ENCODE data around the gene GRK5.
A peak's percentile ranks its signal among the peaks of the same experiment; 100 is the strongest.

The GRK5 gene

GRCh38 chr10:119454990-119455389, 247.6 kb downstream of the GRK5 start:
- H2BK12ac ChIP-seq (ENCODE audit: low read length), result no peak overlapping the region
- H3K27ac ChIP-seq (replicated peaks; ENCODE audit: low read length), result no peak overlapping the region
- no peak overlapping the region for H3K4ac ChIP-seq (ENCODE audit: low read length)
- H3K79me1 ChIP-seq (ENCODE audit: low read depth, low read length), result no peaks in the 10 kb centered on the region
- H2AK5ac ChIP-seq (ENCODE audit: low read depth, low read length), result no peak overlapping the region
- no peaks in the 10 kb centered on the region for H3K27me3 ChIP-seq (ENCODE audit: control insufficient read depth in 3 of 3, insufficient read depth in 3 of 3, low read depth in 1 of 3, low read length in 3 of 3)
- no peak overlapping the region for H3K18ac ChIP-seq (ENCODE audit: low read length)
- no peak overlapping the region for H2AFZ ChIP-seq (ENCODE audit: low read length)
- no peak overlapping the region for H3K4me2 ChIP-seq (ENCODE audit: insufficient read depth, low read length, poor library complexity, severe bottlenecking)
- no peak overlapping the region for H4K91ac ChIP-seq (ENCODE audit: low read depth, low read length, poor library complexity)
- H3K36me3 ChIP-seq (replicated peaks in 1 of 2; ENCODE audit: control insufficient read depth in 2 of 2, insufficient read depth in 2 of 2, low read length in 2 of 2), result peaks cover 0 to 2% of the 10 kb centered on the region in 2 donors
- DNase-seq (ENCODE audit: low spot score), result no peak
- H3K4me3 ChIP-seq (ENCODE audit: low read length in 2 of 2), result no peak overlapping the region
- no peak overlapping the region for H2BK5ac ChIP-seq (ENCODE audit: low read length)
- H3K14ac ChIP-seq (ENCODE audit: low read length), result no peak overlapping the region
- WGBS, 2 donors (ENCODE audit: extremely low coverage in 2 of 2, insufficient read length in 2 of 2, insufficient replicate concordance in 1 of 2), result no CpG with 5 or more reads among the region's 18 CpGs
- no peak overlapping the region for H2BK15ac ChIP-seq (ENCODE audit: low read length)
- H3K9ac ChIP-seq (ENCODE audit: low read depth, low read length, poor library complexity), result no peak overlapping the region
- peaks cover 0 to 9% of the 10 kb centered on the region in 2 donors for H3K4me1 ChIP-seq (ENCODE audit: control insufficient read depth in 2 of 2, insufficient read depth in 1 of 2, low read depth in 1 of 2, low read length in 2 of 2)
- H2BK120ac ChIP-seq (ENCODE audit: low read depth, low read length), result no peak overlapping the region
- no peaks in the 10 kb centered on the region for H3K9me3 ChIP-seq (replicated peaks in 1 of 2; ENCODE audit: control insufficient read depth in 2 of 2, insufficient read depth in 1 of 2, low read depth in 1 of 2, low read length in 2 of 2)
- H4K8ac ChIP-seq (ENCODE audit: low read depth, low read length), result no peak overlapping the region
- H3K23ac ChIP-seq (ENCODE audit: low read depth, low read length, poor library complexity), result no peak overlapping the region

- Histone ChIP-seq H3K4ac (ENCODE audit: low read length) (no peak overlapping the region), H3K27me3 (ENCODE audit: control insufficient read depth in 3 of 3, insufficient read depth in 3 of 3, low read depth in 1 of 3, low read length in 3 of 3) (no peaks in the 10 kb centered on the region), H3K79me1 (ENCODE audit: low read depth, low read length) (no peaks in the 10 kb centered on the region), H3K4me1 (ENCODE audit: control insufficient read depth in 2 of 2, insufficient read depth in 1 of 2, low read depth in 1 of 2, low read length in 2 of 2) (peaks cover 0 to 6% of the 10 kb centered on the region in 2 donors), H2AFZ (ENCODE audit: low read length) (no peak overlapping the region), H3K9ac (ENCODE audit: low read depth, low read length, poor library complexity) (no peak overlapping the region), H2BK5ac (ENCODE audit: low read length) (no peak overlapping the region), H4K91ac (ENCODE audit: low read depth, low read length, poor library complexity) (no peak overlapping the region), H3K9me3 (replicated peaks in 1 of 2; ENCODE audit: control insufficient read depth in 2 of 2, insufficient read depth in 1 of 2, low read depth in 1 of 2, low read length in 2 of 2) (no peaks in the 10 kb centered on the region), H3K18ac (ENCODE audit: low read length) (no peak overlapping the region), H3K27ac (replicated peaks; ENCODE audit: low read length) (no peak overlapping the region), H2BK15ac (ENCODE audit: low read length) (peak overlapping the region; percentile 15), H2AK5ac (ENCODE audit: low read depth, low read length) (peak overlapping the region; percentile 51), H3K4me3 (ENCODE audit: low read length in 2 of 2) (no peak overlapping the region), H3K14ac (ENCODE audit: low read length) (no peak overlapping the region), H3K4me2 (ENCODE audit: insufficient read depth, low read length, poor library complexity, severe bottlenecking) (no peak overlapping the region), H3K23ac (ENCODE audit: low read depth, low read length, poor library complexity) (no peak overlapping the region), H3K36me3 (replicated peaks in 1 of 2; ENCODE audit: control insufficient read depth in 2 of 2, insufficient read depth in 2 of 2, low read length in 2 of 2) (peaks cover 0 to 2% of the 10 kb centered on the region in 2 donors), H2BK12ac (ENCODE audit: low read length) (no peak overlapping the region), H2BK120ac (ENCODE audit: low read depth, low read length) (no peak overlapping the region), H4K8ac (ENCODE audit: low read depth, low read length) (no peak overlapping the region)
- DNase-seq (ENCODE audit: low spot score), result no peak
- no CpG with 5 or more reads among the region's 23 CpGs for WGBS, 2 donors (ENCODE audit: extremely low coverage in 2 of 2, insufficient read length in 2 of 2, insufficient replicate concordance in 1 of 2)
These were observed 248.5 kb downstream of the GRK5 start for GRCh38 chr10:119455609-119456434.

DNA sequence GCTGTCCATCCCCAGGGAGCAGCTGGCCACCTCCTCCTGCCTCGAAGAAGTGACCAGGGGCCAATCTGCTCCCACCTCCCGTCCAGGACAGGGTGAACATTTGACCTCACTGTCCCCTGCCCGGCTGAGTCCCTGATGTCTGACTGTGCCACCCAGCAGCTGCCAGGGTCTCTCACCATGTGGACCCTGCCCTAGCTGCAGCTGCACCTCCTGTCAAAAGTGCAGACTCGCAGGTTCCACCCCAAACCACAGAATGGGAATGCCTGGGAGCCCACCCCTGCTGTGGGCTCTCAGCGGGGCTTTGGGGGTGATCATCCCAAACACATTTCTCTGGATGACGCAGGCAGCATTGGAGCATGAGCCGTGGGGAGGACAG, 249.1 kb downstream of the GRK5 start:
- Histone ChIP-seq H3K4me1 (ENCODE audit: control insufficient read depth in 2 of 2, insufficient read depth in 1 of 2, low read depth in 1 of 2, low read length in 2 of 2) (peaks cover 0 to 6% of the 10 kb centered on the region in 2 donors), H2AFZ (ENCODE audit: low read length) (no peak overlapping the region), H3K23ac (ENCODE audit: low read depth, low read length, poor library complexity) (peak overlapping the region; percentile 86), H3K14ac (ENCODE audit: low read length) (no peak overlapping the region), H3K4ac (ENCODE audit: low read length) (no peak overlapping the region), H2BK120ac (ENCODE audit: low read depth, low read length) (no peak overlapping the region), H2BK5ac (ENCODE audit: low read length) (no peak overlapping the region), H2BK12ac (ENCODE audit: low read length) (no peak overlapping the region), H3K4me3 (ENCODE audit: low read length in 2 of 2) (no peak overlapping the region), H2AK5ac (ENCODE audit: low read depth, low read length) (peak overlapping the region; percentile 51), H3K27ac (replicated peaks; ENCODE audit: low read length) (no peak overlapping the region), H2BK15ac (ENCODE audit: low read length) (peak overlapping the region; percentile 15), H4K91ac (ENCODE audit: low read depth, low read length, poor library complexity) (no peak overlapping the region), H3K9ac (ENCODE audit: low read depth, low read length, poor library complexity) (no peak overlapping the region), H3K9me3 (replicated peaks in 1 of 2; ENCODE audit: control insufficient read depth in 2 of 2, insufficient read depth in 1 of 2, low read depth in 1 of 2, low read length in 2 of 2) (no peaks in the 10 kb centered on the region), H3K4me2 (ENCODE audit: insufficient read depth, low read length, poor library complexity, severe bottlenecking) (no peak overlapping the region), H3K27me3 (ENCODE audit: control insufficient read depth in 3 of 3, insufficient read depth in 3 of 3, low read depth in 1 of 3, low read length in 3 of 3) (no peaks in the 10 kb centered on the region), H3K79me1 (ENCODE audit: low read depth, low read length) (no peaks in the 10 kb centered on the region), H3K18ac (ENCODE audit: low read length) (peak overlapping the region; percentile 25), H4K8ac (ENCODE audit: low read depth, low read length) (no peak overlapping the region), H3K36me3 (replicated peaks in 1 of 2; ENCODE audit: control insufficient read depth in 2 of 2, insufficient read depth in 2 of 2, low read length in 2 of 2) (peaks cover 0 to 2% of the 10 kb centered on the region in 2 donors)
- WGBS, 2 donors (ENCODE audit: extremely low coverage in 2 of 2, insufficient read length in 2 of 2, insufficient replicate concordance in 1 of 2), result no CpG with 5 or more reads among the region's 7 CpGs
- DNase-seq (ENCODE audit: low spot score), result no peak

DNA sequence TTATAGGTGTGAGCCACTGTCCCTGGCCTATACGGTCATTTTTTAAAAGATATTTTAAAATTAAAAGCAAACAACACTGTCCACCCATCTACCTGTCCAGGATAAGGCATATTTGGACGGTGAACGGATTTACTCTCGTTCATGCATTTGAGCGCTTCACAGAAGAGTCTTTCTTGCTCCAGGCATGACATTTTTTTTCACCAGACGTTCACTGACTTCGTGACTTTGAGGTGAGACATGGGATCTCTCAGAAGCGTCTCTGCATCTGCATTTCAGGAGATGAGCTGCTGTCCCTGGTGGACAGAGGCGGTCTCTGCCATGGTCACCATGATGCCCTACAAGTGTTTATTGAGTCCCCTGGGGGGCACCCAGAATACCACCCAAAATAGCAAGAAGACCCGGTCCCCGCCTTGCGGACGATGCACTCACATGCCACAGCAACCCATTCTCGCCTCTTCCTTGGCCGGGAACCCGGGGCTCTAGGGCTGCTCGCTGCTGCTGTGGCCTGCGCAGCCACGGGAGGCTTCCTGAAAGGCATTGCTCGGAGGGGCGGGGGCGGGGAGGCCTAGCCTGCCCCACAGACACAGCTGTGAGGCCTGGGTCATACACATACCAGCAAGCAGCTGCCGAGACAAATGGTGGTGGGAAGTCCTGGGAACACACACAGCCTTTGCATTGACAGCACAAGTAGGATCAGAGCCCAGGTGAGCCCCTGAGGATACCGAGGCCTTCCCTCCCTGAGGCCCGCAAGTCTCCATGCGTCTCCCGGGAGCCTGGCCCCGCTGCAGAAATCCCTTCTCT, 250.8 kb downstream of the GRK5 start:
- Histone ChIP-seq H2AFZ (ENCODE audit: low read length) (no peak overlapping the region), H2AK5ac (ENCODE audit: low read depth, low read length) (no peak overlapping the region), H3K4me1 (ENCODE audit: control insufficient read depth in 2 of 2, insufficient read depth in 1 of 2, low read depth in 1 of 2, low read length in 2 of 2) (peaks cover 0 to 6% of the 10 kb centered on the region in 2 donors)

More for the DNA sequence above, 250.8 kb downstream of the GRK5 start:
- Histone ChIP-seq H2BK120ac (ENCODE audit: low read depth, low read length) (peak overlapping the region; percentile 6), H3K18ac (ENCODE audit: low read length) (peak overlapping the region; percentile 45), H3K79me1 (ENCODE audit: low read depth, low read length) (no peaks in the 10 kb centered on the region), H3K9ac (ENCODE audit: low read depth, low read length, poor library complexity) (peak overlapping the region; percentile 50), H3K4me2 (ENCODE audit: insufficient read depth, low read length, poor library complexity, severe bottlenecking) (no peak overlapping the region), H3K27ac (replicated peaks; ENCODE audit: low read length) (no peak overlapping the region), H3K36me3 (replicated peaks in 1 of 2; ENCODE audit: control insufficient read depth in 2 of 2, insufficient read depth in 2 of 2, low read length in 2 of 2) (peaks cover 0 to 2% of the 10 kb centered on the region in 2 donors), H3K27me3 (ENCODE audit: control insufficient read depth in 3 of 3, insufficient read depth in 3 of 3, low read depth in 1 of 3, low read length in 3 of 3) (no peaks in the 10 kb centered on the region), H4K8ac (ENCODE audit: low read depth, low read length) (no peak overlapping the region), H4K91ac (ENCODE audit: low read depth, low read length, poor library complexity) (no peak overlapping the region), H3K23ac (ENCODE audit: low read depth, low read length, poor library complexity) (no peak overlapping the region), H3K4ac (ENCODE audit: low read length) (no peak overlapping the region), H3K14ac (ENCODE audit: low read length) (no peak overlapping the region), H2BK15ac (ENCODE audit: low read length) (no peak overlapping the region), H2BK5ac (ENCODE audit: low read length) (no peak overlapping the region), H3K4me3 (ENCODE audit: low read length in 2 of 2) (no peak overlapping the region), H2BK12ac (ENCODE audit: low read length) (no peak overlapping the region), H3K9me3 (replicated peaks in 1 of 2; ENCODE audit: control insufficient read depth in 2 of 2, insufficient read depth in 1 of 2, low read depth in 1 of 2, low read length in 2 of 2) (peaks cover 3% of the 10 kb centered on the region in 2 donors)
- WGBS, 2 donors (ENCODE audit: extremely low coverage in 2 of 2, insufficient read length in 2 of 2, insufficient replicate concordance in 1 of 2), result no CpG with 5 or more reads among the region's 28 CpGs
- DNase-seq (ENCODE audit: low spot score), result no peak
